ENCODE measurements around the gene PDCD1. TPM values are rescaled to one million over a fixed set of nuclear protein-coding genes. Genes with fewer than 3 reads are reported as not detected.
A peak's percentile ranks its signal among the peaks of the same experiment; 100 is the strongest.

Gene PDCD1
- total and polyA plus RNA-seq, 7 experiments from 2014 or later: 0.24 to 9.4 (median 0.85) TPM; not detected in 2

GRCh38 chr2:241865957-241866789 is 7.5 kb upstream of the PDCD1 start:
- Histone ChIP-seq H3K27me3 (ENCODE audit: control insufficient read depth in 2 of 2, insufficient read depth in 2 of 2, low read length in 2 of 2) (no peaks in the 10 kb centered on the region), H3K36me3 (ENCODE audit: control insufficient read depth in 2 of 3, insufficient read depth in 3 of 3, low read length in 3 of 3) (no peaks in the 10 kb centered on the region), H3K27ac (ENCODE audit: low read depth, low read length) (no peak overlapping the region), H3K9me3 (ENCODE audit: control insufficient read depth in 2 of 3, low read length in 3 of 3) (no peaks in the 10 kb centered on the region), H3K4me1 (ENCODE audit: control insufficient read depth in 2 of 2, insufficient read depth in 2 of 2, low read length in 2 of 2) (peaks cover 16 to 95% of the 10 kb centered on the region in 2 donors), H3K4me3 (ENCODE audit: low read length) (no peak overlapping the region)
- Mint-ChIP-seq H3K36me3 (peaks cover 0 to 5% (median 0%) of the 10 kb centered on the region in 5 donors), H3K27ac (peak overlapping the region in 3 of 9 donors; percentile 12 to 84 (median 14)), H3K4me3 (peak overlapping the region in 4 of 10 donors; percentile 14 to 41 (median 25)), H3K9me3 (peaks cover 0 to 13% (median 0%) of the 10 kb centered on the region in 11 donors), H3K4me1 (peaks cover 29 to 61% (median 48%) of the 10 kb centered on the region in 7 donors), H3K27me3 (peaks cover 6 to 43% (median 20%) of the 10 kb centered on the region in 5 donors)
- ChIA-PET POLR2A (no interaction called here), CTCF (interaction anchor here (3.9 kb wide), 1 partner anchor 13 kb away, joined by 17 read pairs; no protein-coding TSS in a partner anchor)
- DNase-seq: no peak
- no peak for ATAC-seq
- intact Hi-C loops (cut with micrococcal nuclease): no loop called here

GRCh38 chr2:241865416-241865956 is 6.8 kb upstream of the PDCD1 start:
- Mint-ChIP-seq H3K4me1 (peaks cover 29 to 62% (median 53%) of the 10 kb centered on the region in 7 donors), H3K27ac (peak overlapping the region in 4 of 9 donors; percentile 12 to 84 (median 58))

GRCh38 chr2:241864850-241865213 is 6.1 kb upstream of the PDCD1 start:
- no peak overlapping the region for H3K27ac ChIP-seq (ENCODE audit: low read depth, low read length)
- Mint-ChIP-seq H3K27ac (peak overlapping the region in 4 of 9 donors; percentile 48 to 76 (median 59)), H3K4me3 (peak overlapping the region in 1 of 10 donors; percentile 29), H3K36me3 (peaks cover 0 to 5% (median 0%) of the 10 kb centered on the region in 5 donors), H3K9me3 (peaks cover 0 to 13% (median 0%) of the 10 kb centered on the region in 11 donors), H3K27me3 (peaks cover 7 to 46% (median 20%) of the 10 kb centered on the region in 5 donors), H3K4me1 (peaks cover 31 to 64% (median 56%) of the 10 kb centered on the region in 7 donors)
- H3K27me3 ChIP-seq (ENCODE audit: control insufficient read depth in 2 of 2, insufficient read depth in 2 of 2, low read length in 2 of 2): peaks cover 0 to 3% of the 10 kb centered on the region in 2 donors
- DNase-seq (no peak), ATAC-seq (no peak)
- no peaks in the 10 kb centered on the region for H3K9me3 ChIP-seq (ENCODE audit: control insufficient read depth in 2 of 3, low read length in 3 of 3)
- no peak overlapping the region for H3K4me3 ChIP-seq (ENCODE audit: low read length)
- CTCF ChIA-PET: no interaction called here
- POLR2A ChIA-PET: no interaction called here
- intact Hi-C loops (cut with micrococcal nuclease): loop anchor here in 1 of 2 donors (5.0 kb wide), 2 partner anchors 133 to 178 kb away; partner anchors contain the start of genes D2HGDH and DTYMK
- H3K36me3 ChIP-seq (ENCODE audit: control insufficient read depth in 2 of 3, insufficient read depth in 3 of 3, low read length in 3 of 3): no peaks in the 10 kb centered on the region
- peaks cover 21 to 94% of the 10 kb centered on the region in 2 donors for H3K4me1 ChIP-seq (ENCODE audit: control insufficient read depth in 2 of 2, insufficient read depth in 2 of 2, low read length in 2 of 2)

More at GRCh38 chr2:241865416-241865956, 6.8 kb upstream of the PDCD1 start:
- Histone ChIP-seq H3K36me3 (ENCODE audit: control insufficient read depth in 2 of 3, insufficient read depth in 3 of 3, low read length in 3 of 3) (no peaks in the 10 kb centered on the region), H3K27ac (ENCODE audit: low read depth, low read length) (no peak overlapping the region), H3K4me1 (ENCODE audit: control insufficient read depth in 2 of 2, insufficient read depth in 2 of 2, low read length in 2 of 2) (peaks cover 16 to 95% of the 10 kb centered on the region in 2 donors), H3K9me3 (ENCODE audit: control insufficient read depth in 2 of 3, low read length in 3 of 3) (no peaks in the 10 kb centered on the region), H3K4me3 (ENCODE audit: low read length) (no peak overlapping the region), H3K27me3 (ENCODE audit: control insufficient read depth in 2 of 2, insufficient read depth in 2 of 2, low read length in 2 of 2) (peaks cover 0 to 3% of the 10 kb centered on the region in 2 donors)
- intact Hi-C loops (cut with micrococcal nuclease): no loop called here
- ATAC-seq (no peak), DNase-seq (no peak)
- peaks cover 7 to 46% (median 20%) of the 10 kb centered on the region in 5 donors for H3K27me3 Mint-ChIP-seq
- H3K9me3 Mint-ChIP-seq: peaks cover 0 to 13% (median 0%) of the 10 kb centered on the region in 11 donors
- H3K36me3 Mint-ChIP-seq: peaks cover 0 to 5% (median 0%) of the 10 kb centered on the region in 5 donors
- ChIA-PET CTCF (interaction anchor here (3.9 kb wide), 1 partner anchor 13 kb away, joined by 17 read pairs; no protein-coding TSS in a partner anchor), POLR2A (no interaction called here)
- peak overlapping the region in 7 of 10 donors; percentile 2 to 41 (median 20) for H3K4me3 Mint-ChIP-seq

GRCh38 chr2:241864168-241864849 is 5.6 kb upstream of the PDCD1 start:
- peaks cover 26 to 93% of the 10 kb centered on the region in 2 donors for H3K4me1 ChIP-seq (ENCODE audit: control insufficient read depth in 2 of 2, insufficient read depth in 2 of 2, low read length in 2 of 2)
- H3K9me3 Mint-ChIP-seq: peaks cover 0 to 13% (median 0%) of the 10 kb centered on the region in 11 donors
- H3K36me3 Mint-ChIP-seq: peaks cover 0 to 5% (median 0%) of the 10 kb centered on the region in 5 donors
- H3K27me3 ChIP-seq (ENCODE audit: control insufficient read depth in 2 of 2, insufficient read depth in 2 of 2, low read length in 2 of 2): peaks cover 0 to 3% of the 10 kb centered on the region in 2 donors
- no peak overlapping the region for H3K27ac ChIP-seq (ENCODE audit: low read depth, low read length)
- H3K4me3 Mint-ChIP-seq: peak overlapping the region in 4 of 10 donors; percentile 5 to 54 (median 18)
- ATAC-seq (no peak), DNase-seq (no peak)
- H3K27me3 Mint-ChIP-seq: peaks cover 7 to 46% (median 20%) of the 10 kb centered on the region in 5 donors
- CTCF ChIA-PET: no interaction called here
- H3K4me3 ChIP-seq (ENCODE audit: low read length): no peak overlapping the region
- H3K36me3 ChIP-seq (ENCODE audit: control insufficient read depth in 2 of 3, insufficient read depth in 3 of 3, low read length in 3 of 3): no peaks in the 10 kb centered on the region
- intact Hi-C loops (cut with micrococcal nuclease): loop anchor here in 1 of 2 donors (5.0 kb wide), 2 partner anchors 132 to 177 kb away; partner anchors contain the start of genes D2HGDH and DTYMK
- H3K4me1 Mint-ChIP-seq: peaks cover 35 to 69% (median 61%) of the 10 kb centered on the region in 7 donors
- H3K27ac Mint-ChIP-seq: peak overlapping the region in 4 of 9 donors; percentile 15 to 65 (median 46)
- POLR2A ChIA-PET: no interaction called here
- no peaks in the 10 kb centered on the region for H3K9me3 ChIP-seq (ENCODE audit: control insufficient read depth in 2 of 3, low read length in 3 of 3)

- no peaks in the 10 kb centered on the region for H3K9me3 ChIP-seq (ENCODE audit: control insufficient read depth in 2 of 3, low read length in 3 of 3)
- Mint-ChIP-seq H3K4me3 (peak overlapping the region in 2 of 10 donors; percentile 51 to 73), H3K36me3 (peaks cover 0 to 5% (median 0%) of the 10 kb centered on the region in 5 donors), H3K9me3 (peaks cover 0 to 13% (median 0%) of the 10 kb centered on the region in 11 donors), H3K27ac (peak overlapping the region in 1 of 9 donors; percentile 67), H3K4me1 (peaks cover 33 to 62% (median 55%) of the 10 kb centered on the region in 7 donors), H3K27me3 (peaks cover 7 to 46% (median 20%) of the 10 kb centered on the region in 5 donors)
- intact Hi-C loops (cut with micrococcal nuclease): loop anchor here in 1 of 2 donors (5.0 kb wide), 2 partner anchors 131 to 176 kb away; partner anchors contain the start of genes D2HGDH and DTYMK
- no peaks in the 10 kb centered on the region for H3K36me3 ChIP-seq (ENCODE audit: control insufficient read depth in 2 of 3, insufficient read depth in 3 of 3, low read length in 3 of 3)
- H3K27me3 ChIP-seq (ENCODE audit: control insufficient read depth in 2 of 2, insufficient read depth in 2 of 2, low read length in 2 of 2): peaks cover 0 to 3% of the 10 kb centered on the region in 2 donors
- DNase-seq: peak in 1 of 9 donors; percentile 70
- POLR2A ChIA-PET: no interaction called here
- CTCF ChIA-PET: no interaction called here
- no peak overlapping the region for H3K27ac ChIP-seq (ENCODE audit: low read depth, low read length)
- H3K4me1 ChIP-seq (ENCODE audit: control insufficient read depth in 2 of 2, insufficient read depth in 2 of 2, low read length in 2 of 2): peaks cover 31 to 89% of the 10 kb centered on the region in 2 donors
- peak; percentile 2 for ATAC-seq
- no peak overlapping the region for H3K4me3 ChIP-seq (ENCODE audit: low read length)
Observed at GRCh38 chr2:241863536-241863954, 4.9 kb upstream of the PDCD1 start.

All from naive thymus-derived CD4-positive, alpha-beta T cell (primary cell).